Activated CD8-positive, alpha-beta memory T cell treated with anti-CD3 and anti-CD28 coated beads for 36 hours (primary cell): ENCODE results near the gene FAM47E. TPM values are rescaled to one million over a fixed set of nuclear protein-coding genes. Genes with fewer than 3 reads are reported as not detected.

Source experiments
- CTCF ChIA-PET: fragments of 350-600 bp; sonication (Branson Sonifier 250); formaldehyde crosslinking; loops from one replicate; lab custom pipeline; 2021; ENCODE audit warnings: antibody characterized with exemption; lab: Charles Lee
- POLR2A ChIA-PET: fragments of 350-600 bp; sonication (Branson Sonifier 250); formaldehyde crosslinking; loops from one replicate; lab custom pipeline; 2021; ENCODE audit warnings: antibody characterized with exemption; lab: Charles Lee
- total RNA-seq, 2 experiments: library from RNA; stranded (reverse); gene quantifications; one replicate each; pipeline ENCODE4 v1.2.3, GENCODE V29; 2021

FAM47E gene, protein sequence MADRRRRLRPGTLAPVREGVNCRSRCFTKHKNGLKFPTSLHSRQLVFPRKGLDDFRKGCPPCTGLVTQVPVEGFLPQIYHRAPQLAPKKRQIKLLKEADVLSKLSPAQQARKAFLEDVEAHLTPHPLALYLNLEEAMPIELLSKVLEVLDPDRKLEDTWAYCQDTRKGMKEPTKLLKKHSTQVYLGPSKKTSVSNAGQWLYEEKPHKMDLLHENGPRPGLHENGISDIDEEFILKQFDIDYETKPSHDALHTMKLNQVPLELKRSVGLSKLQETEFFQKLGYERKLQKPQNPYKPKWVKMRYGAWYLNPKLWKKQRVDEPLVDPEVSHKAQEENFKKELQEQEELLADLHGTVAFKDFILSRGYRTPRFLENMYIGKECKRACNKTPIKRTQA
- not detected for total RNA-seq

DNA sequence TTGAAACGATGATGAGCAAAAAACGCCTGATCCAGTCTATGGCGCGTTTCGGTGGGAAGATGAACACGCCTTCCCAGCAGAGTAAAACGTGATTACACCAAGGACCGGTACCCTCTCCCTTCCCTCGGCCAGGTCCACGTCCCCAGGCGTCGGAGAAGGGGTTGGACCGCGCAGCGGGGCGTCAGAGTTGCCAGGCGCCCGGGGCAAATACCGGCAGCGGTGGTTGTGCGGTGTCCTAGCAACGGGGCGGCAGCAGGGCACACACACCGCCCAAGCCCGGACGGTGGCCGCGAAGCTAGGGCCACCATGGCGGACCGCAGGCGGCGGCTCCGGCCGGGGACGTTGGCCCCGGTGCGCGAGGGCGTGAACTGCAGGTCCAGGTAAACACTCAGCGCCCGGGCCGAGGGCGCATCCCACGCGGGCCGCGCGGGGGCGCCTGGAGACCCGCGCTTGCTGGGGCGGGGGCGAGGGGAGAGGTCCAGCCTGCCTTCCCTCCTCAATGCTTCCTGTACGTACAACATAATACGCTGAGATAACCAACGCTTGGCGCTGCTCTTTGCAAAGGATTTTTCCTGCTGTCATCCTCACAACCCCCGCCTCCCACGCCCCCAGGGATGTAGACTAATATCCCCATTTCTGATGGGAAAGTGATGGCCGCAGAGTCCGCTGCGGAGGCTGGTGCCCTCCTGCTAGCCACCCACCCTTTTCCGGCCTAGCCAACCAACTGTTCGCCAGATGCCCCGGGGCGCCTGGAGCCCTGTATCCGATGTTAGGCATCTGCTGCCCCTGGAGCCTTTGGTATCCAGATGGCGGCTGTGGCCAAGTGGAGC is at the start of gene FAM47E:
Gene FAM47E (plus strand): TSS at position 281 of the 830 bp plus-strand sequence. CDS start 26 bp downstream, at position 307.
- ChIA-PET CTCF (interaction anchor here (1.1 to 1.3 kb wide), 2 partner anchors 25 to 72 kb away, joined by 3 read pairs; no protein-coding TSS in a partner anchor), POLR2A (no interaction called here)

DNA sequence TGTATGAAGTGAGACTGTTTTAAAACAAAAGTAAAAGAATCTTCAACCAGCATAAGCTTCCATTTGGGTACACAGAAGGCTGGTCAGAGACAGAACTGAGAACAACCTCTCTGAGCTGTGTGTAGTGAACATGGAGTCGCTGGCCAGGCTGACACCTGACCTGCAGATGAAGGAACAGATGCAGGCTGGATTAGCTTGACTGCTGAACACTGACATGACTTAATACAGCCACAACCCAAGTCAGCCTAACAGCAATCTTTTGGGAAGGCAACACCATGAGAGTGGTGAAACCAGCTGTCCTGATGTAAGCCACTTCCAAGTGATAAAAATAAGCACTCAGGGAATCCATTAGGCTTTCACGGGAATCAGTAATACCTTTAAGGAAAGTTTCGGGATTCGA is 48.0 kb upstream of the FAM47E start:
- CTCF ChIA-PET = no interaction called here

DNA sequence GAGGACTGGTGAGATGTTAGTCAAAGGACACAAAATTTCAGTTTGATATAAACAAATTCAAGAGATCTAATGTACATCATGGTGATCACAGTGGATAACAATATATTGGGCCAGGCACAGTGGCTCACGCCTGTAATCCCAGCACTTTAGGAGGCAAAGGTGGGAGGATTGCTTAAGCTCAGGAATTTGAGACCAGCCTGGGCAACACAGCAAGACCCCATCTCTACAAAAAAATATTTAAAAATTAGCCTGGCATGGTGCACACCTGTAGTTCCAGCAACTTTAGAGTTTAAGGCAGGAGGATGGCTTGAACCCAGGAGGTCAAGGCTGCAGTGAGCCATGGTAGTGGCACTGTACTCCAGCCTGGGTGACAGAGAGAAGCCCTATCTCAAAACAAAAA is 46.6 kb upstream of the FAM47E start:
- POLR2A ChIA-PET = no interaction called here
- CTCF ChIA-PET = interaction anchor here (1.4 kb wide), 1 partner anchor 25 kb away, joined by 5 read pairs; no protein-coding TSS in a partner anchor

More for the DNA sequence above, 48.0 kb upstream of the FAM47E start:
- POLR2A ChIA-PET = no interaction called here

GRCh38 chr4:76205476-76205875 is 46.0 kb upstream of the FAM47E start:
- POLR2A ChIA-PET = no interaction called here
- CTCF ChIA-PET = interaction anchor here (1.4 kb wide), 1 partner anchor 26 kb away, joined by 5 read pairs; no protein-coding TSS in a partner anchor

DNA sequence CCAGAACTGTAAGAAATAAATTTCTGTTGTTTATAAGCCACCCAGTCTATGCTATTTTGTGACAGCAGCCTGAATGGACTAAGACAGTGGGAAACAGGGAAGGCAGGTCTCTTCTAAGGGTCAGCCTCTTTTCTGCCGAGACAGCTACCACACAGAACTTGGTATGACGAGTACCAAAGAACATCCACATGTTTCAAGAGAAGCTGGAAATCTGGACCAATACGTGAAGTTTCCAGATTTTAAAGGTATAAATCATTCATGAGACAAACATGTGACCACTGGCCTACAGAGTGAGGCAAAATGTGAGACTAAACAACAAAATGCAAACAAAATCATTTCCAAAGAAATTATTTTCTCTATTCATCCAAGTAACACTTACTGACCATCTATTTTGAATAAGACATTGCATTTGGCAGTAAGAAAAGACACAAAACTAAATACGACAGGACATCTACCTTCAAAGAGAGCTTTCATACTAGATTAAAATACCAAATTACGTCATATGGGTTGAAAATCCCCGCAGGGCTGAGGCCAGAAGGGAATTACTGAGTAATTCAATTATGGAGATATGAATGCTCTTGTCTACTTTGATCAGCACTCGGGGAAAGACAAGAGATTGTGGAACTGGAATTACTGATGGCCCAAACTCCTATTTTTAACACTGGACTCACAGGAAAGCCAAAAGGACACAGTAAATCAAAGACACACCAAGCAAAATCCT is 45.1 kb upstream of the FAM47E start:
- CTCF ChIA-PET = interaction anchor here (1.0 kb wide), 1 partner anchor 27 kb away, joined by 3 read pairs; no protein-coding TSS in a partner anchor
- POLR2A ChIA-PET = no interaction called here

DNA sequence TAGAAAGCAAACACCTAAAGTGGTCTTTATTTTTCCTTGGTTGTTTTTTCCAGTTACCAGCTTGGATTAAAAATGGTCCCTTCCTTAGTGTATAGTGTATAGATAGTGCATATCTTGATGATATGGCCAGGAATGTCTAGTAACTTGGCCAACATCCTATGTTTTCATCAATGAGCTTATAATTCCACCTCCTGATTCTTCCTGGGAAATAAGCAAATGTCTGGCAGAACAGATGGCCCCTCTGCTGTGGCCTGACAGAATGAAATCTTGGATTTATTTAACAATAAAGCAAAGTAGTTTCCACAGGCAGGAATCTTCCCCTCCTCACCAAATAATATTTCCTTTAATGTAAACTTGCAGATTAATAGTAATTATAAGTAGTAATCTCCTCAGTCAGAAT is 44.0 kb upstream of the FAM47E start:
- ChIA-PET POLR2A (no interaction called here), CTCF (interaction anchor here (2.7 kb wide), 1 partner anchor 28 kb away, joined by 9 read pairs; no protein-coding TSS in a partner anchor)

GRCh38 chr4:76208005-76208765 is 43.3 kb upstream of the FAM47E start:
- POLR2A ChIA-PET = no interaction called here
- CTCF ChIA-PET = interaction anchor here (2.7 kb wide), 1 partner anchor 29 kb away, joined by 9 read pairs; no protein-coding TSS in a partner anchor

DNA sequence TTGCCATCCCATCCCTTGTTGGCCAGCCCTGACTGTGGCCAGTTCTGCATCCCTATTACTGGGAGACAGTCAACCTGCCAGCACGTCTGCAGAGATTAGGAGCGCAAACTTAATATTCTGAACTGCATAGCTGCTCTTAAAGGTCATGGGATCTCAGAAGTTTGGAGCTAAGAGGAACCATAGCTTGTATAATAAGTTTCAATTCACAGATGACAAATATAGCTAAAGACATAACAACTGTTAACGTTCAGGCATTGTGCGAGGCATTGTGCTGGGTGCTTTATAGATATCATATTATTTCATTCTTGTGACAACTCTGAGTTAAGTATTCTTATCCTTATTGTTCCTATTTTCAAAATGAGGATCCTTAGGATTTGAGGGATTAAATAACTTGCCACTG is 41.6 kb upstream of the FAM47E start:
- POLR2A ChIA-PET = no interaction called here
- CTCF ChIA-PET = interaction anchor here (2.7 kb wide), 1 partner anchor 30 kb away, joined by 9 read pairs; no protein-coding TSS in a partner anchor

DNA sequence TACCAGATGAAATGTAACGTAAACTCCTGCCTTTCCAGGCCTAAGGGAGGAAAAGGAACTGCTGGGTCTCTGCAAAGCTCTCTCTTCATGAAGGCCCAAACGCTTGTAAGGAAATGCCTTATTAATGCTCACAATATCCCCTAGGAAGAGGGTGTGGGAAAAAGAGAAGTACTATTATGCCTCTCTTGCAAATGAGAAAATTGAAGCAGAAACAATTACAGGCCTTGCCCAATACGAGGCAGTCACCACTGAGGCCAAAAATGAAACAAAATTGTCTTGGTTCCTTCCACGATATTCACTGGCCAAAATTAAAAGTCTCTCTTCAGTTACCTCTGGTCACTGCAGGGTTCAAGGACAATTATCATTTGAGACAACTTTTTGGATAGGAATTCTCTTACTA is 41.1 kb upstream of the FAM47E start:
- ChIA-PET POLR2A (interaction anchor here (0.6 kb wide), 1 partner anchor 193 kb away, joined by 6 read pairs; no protein-coding TSS in a partner anchor), CTCF (no interaction called here)

GRCh38 chr4:76211769-76212708 is 39.5 kb upstream of the FAM47E start:
- ChIA-PET CTCF (interaction anchor here (0.9 to 2.4 kb wide), 3 partner anchors 12 to 32 kb away, joined by 3 to 9 read pairs (median 3); no protein-coding TSS in a partner anchor), POLR2A (no interaction called here)

GRCh38 chr4:76212851-76213414 is 38.6 kb upstream of the FAM47E start:
- ChIA-PET POLR2A (interaction anchor here (0.7 kb wide), 1 partner anchor 13 kb away, joined by 3 read pairs; no protein-coding TSS in a partner anchor), CTCF (interaction anchor here (1.7 to 2.4 kb wide), 2 partner anchors 13 to 33 kb away, joined by 3 to 9 read pairs; no protein-coding TSS in a partner anchor)

- CTCF ChIA-PET = interaction anchor here (1.3 to 2.4 kb wide), 3 partner anchors 13 to 164 kb away, joined by 3 to 9 read pairs (median 3); no protein-coding TSS in a partner anchor
- POLR2A ChIA-PET = interaction anchor here (0.7 kb wide), 1 partner anchor 14 kb away, joined by 3 read pairs; no protein-coding TSS in a partner anchor
Measured at GRCh38 chr4:76213415-76214176, 37.9 kb upstream of the FAM47E start, which contains the start of gene SCARB2. Gene SCARB2, minus strand, starts transcription at chr4:76213824. Its CDS starts 281 bp downstream, at chr4:76213543.

GRCh38 chr4:76214177-76214675 is 37.3 kb upstream of the FAM47E start:
- POLR2A ChIA-PET = no interaction called here
- CTCF ChIA-PET = interaction anchor here (1.3 to 2.4 kb wide), 3 partner anchors 14 to 164 kb away, joined by 3 to 9 read pairs (median 3); no protein-coding TSS in a partner anchor

GRCh38 chr4:76215077-76215476 is 36.4 kb upstream of the FAM47E start:
- POLR2A ChIA-PET = no interaction called here
- CTCF ChIA-PET = interaction anchor here (1.3 kb wide), 1 partner anchor 163 kb away, joined by 3 read pairs; no protein-coding TSS in a partner anchor

GRCh38 chr4:76216524-76216923 is 35.0 kb upstream of the FAM47E start:
- ChIA-PET CTCF (interaction anchor here (0.6 kb wide), 1 partner anchor 72 kb away, joined by 4 read pairs; no protein-coding TSS in a partner anchor), POLR2A (no interaction called here)
